ENCODE results near the gene ADSS2. TPM values are rescaled to one million over a fixed set of nuclear protein-coding genes. Genes with fewer than 3 reads are reported as not detected.
"Not testable (repeated sequence)": the region's sequence is repeated elsewhere in the genome, so short reads cannot be mapped to it uniquely, and the experiment has no call there.

The ADSS2 gene
- total RNA-seq = 38.3 TPM

- Histone ChIP-seq H3K36me3 (no peaks in the 10 kb centered on the region), H3K9me3 (no peaks in the 10 kb centered on the region), H3K4me1 (peaks cover 0 to 27% of the 10 kb centered on the region in 2 donors), H3K27ac (peak within 1 kb of the TSS; percentile 96 to 98), H3K27me3 (no peaks in the 10 kb centered on the region), H3K4me3 (peak within 1 kb of the TSS; percentile 89 to 95)
- DNase-seq (ENCODE audit: low spot score in 2 of 2) = no peak
- intact Hi-C loops (cut with DNase I) = loop anchor here (2.0 to 10.0 kb wide), 8 partner anchors 129 to 1194 kb away; partner anchors contain the start of genes AKT3, CEP170, COX20 and SDCCAG8
- no peak for TF ChIP-seq CTCF (IDR thresholded peaks at IDR 0.05)
Observed at GRCh38 chr1:244451539-244451950, at the start of gene ADSS2. ADSS2 (minus strand) TSS chr1:244451909; CDS start chr1:244451817, 92 bp downstream.

DNA sequence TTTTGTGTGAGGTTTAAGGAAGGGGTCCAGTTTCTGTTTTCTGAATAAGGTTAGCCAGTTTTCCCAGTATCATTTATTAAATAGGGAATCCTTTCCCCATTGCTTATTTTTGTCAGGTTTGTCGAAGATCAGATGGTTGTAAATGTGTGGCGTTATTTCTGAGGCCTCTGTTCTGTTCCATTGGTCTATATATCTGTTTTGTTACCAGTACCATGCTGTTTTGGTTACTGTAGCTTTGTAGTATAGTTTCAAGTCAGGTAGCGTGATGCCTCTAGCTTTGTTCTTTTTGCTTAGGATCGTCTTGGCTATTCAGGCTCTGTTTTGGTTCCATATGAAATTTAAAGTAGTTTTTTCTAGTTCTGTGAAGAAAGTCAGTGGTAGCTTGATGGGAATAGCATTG lies 48.8 kb upstream of the ADSS2 start:
- H3K4me3 ChIP-seq; intact Hi-C loops (cut with DNase I); H3K9me3 ChIP-seq; H3K27me3 ChIP-seq; H3K4me1 ChIP-seq; H3K27ac ChIP-seq; H3K36me3 ChIP-seq; DNase-seq (ENCODE audit: low spot score in 2 of 2): not testable (repeated sequence)

GRCh38 chr1:244499484-244499883 lies 47.8 kb upstream of the ADSS2 start:
- H3K27me3 ChIP-seq; H3K9me3 ChIP-seq; H3K4me1 ChIP-seq; H3K36me3 ChIP-seq; intact Hi-C loops (cut with DNase I); H3K4me3 ChIP-seq; H3K27ac ChIP-seq; DNase-seq (ENCODE audit: low spot score in 2 of 2): not testable (repeated sequence)

DNA sequence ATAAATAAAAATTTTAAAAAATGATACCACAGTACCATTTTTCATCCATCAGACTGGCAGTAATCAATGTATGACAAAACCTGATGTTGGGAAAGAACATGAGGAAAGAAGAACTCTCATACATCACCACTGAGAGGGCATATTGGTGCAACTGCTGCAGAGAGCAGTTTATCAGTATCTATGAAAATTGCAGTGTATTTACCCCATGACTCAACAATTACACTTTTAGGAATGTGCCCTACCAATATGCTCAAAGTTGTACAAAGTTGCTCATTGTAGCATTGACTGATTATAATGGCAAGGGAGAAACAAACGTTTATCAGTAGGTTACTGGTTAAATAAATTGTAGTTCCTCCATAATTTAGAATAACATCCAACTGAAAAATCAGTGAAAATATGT lies 46.1 kb upstream of the ADSS2 start:
- no peak for DNase-seq (ENCODE audit: low spot score in 2 of 2)
- H3K27ac ChIP-seq = no peak overlapping the region
- H3K4me3 ChIP-seq = no peak overlapping the region
- intact Hi-C loops (cut with DNase I) = no loop called here
- no peaks in the 10 kb centered on the region for H3K4me1 ChIP-seq
- H3K27me3 ChIP-seq = no peaks in the 10 kb centered on the region
- TF ChIP-seq CTCF (IDR thresholded peaks at IDR 0.05) = no peak
- no peaks in the 10 kb centered on the region for H3K36me3 ChIP-seq
- H3K9me3 ChIP-seq = peaks cover 0 to 4% of the 10 kb centered on the region in 2 donors

- TF ChIP-seq CTCF (IDR thresholded peaks at IDR 0.05) = no peak
Observed at GRCh38 chr1:244496186-244496585, 44.5 kb upstream of the ADSS2 start.

DNA sequence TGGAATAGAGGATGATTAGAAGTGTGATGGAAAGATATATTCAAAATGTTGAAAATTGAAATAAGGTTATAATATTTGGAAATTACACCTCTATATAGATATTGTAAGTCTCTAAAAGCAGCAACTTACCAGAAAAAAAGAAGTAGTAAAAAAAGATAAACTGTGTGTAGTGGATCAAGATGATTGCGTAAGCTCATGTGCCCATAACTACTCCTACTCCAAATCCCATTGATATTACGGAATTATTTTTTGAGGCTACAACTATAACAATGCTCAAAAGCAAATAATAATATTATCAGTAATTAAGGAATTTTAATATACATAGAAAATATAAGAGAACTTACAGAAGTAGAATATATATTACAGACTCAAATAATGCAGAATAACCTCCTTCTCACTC lies 42.9 kb upstream of the ADSS2 start:
- Histone ChIP-seq H3K27ac (no peak overlapping the region), H3K4me1 (no peaks in the 10 kb centered on the region), H3K4me3 (no peak overlapping the region), H3K27me3 (no peaks in the 10 kb centered on the region), H3K36me3 (no peaks in the 10 kb centered on the region), H3K9me3 (no peaks in the 10 kb centered on the region)
- TF ChIP-seq CTCF (IDR thresholded peaks at IDR 0.05) = no peak
- intact Hi-C loops (cut with DNase I) = no loop called here
- DNase-seq (ENCODE audit: low spot score in 2 of 2) = no peak

More at GRCh38 chr1:244496186-244496585, 44.5 kb upstream of the ADSS2 start:
- no peak for DNase-seq (ENCODE audit: low spot score in 2 of 2)
- H3K27ac ChIP-seq = no peak overlapping the region
- H3K4me3 ChIP-seq = no peak overlapping the region
- H3K36me3 ChIP-seq = no peaks in the 10 kb centered on the region
- no peaks in the 10 kb centered on the region for H3K4me1 ChIP-seq
- intact Hi-C loops (cut with DNase I) = no loop called here
- H3K27me3 ChIP-seq = no peaks in the 10 kb centered on the region
- H3K9me3 ChIP-seq = peaks cover 0 to 4% of the 10 kb centered on the region in 2 donors

DNA sequence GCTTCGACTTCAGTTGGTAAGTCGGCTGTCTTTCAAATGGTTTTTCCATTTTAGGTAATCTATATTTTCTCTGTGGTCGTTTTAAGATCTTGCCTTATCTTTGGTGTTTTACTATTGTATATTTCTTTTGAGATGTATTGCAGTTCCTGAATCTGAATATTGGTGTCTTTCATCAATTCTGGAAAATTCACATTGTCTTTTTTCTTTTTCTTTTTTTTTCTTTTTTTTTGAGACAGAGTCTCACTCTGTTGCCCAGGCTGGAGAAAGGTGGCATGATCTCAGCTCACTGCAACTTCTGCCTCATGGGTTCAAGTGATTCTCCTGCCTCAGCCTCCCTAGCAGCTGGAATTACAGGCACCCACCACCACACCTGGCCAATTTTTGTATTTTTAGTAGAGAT lies 33.3 kb upstream of the ADSS2 start:
- intact Hi-C loops (cut with DNase I); H3K27me3 ChIP-seq; DNase-seq (ENCODE audit: low spot score in 2 of 2); H3K36me3 ChIP-seq; H3K27ac ChIP-seq; H3K4me3 ChIP-seq; H3K9me3 ChIP-seq; H3K4me1 ChIP-seq: not testable (repeated sequence)
